Globus pallidus (tissue), 1 donor: ENCODE results near the gene TSGA10IP.
"Not testable (repeated sequence)": the region's sequence is repeated elsewhere in the genome, so short reads cannot be mapped to it uniquely, and the experiment has no call there.

ENCODE experiments used
- DNase-seq: peaks from one replicate; pipeline ENCODE4 v3.0.0-alpha.2; 2015; ENCODE audit warnings: low spot score

Gene TSGA10IP

DNA sequence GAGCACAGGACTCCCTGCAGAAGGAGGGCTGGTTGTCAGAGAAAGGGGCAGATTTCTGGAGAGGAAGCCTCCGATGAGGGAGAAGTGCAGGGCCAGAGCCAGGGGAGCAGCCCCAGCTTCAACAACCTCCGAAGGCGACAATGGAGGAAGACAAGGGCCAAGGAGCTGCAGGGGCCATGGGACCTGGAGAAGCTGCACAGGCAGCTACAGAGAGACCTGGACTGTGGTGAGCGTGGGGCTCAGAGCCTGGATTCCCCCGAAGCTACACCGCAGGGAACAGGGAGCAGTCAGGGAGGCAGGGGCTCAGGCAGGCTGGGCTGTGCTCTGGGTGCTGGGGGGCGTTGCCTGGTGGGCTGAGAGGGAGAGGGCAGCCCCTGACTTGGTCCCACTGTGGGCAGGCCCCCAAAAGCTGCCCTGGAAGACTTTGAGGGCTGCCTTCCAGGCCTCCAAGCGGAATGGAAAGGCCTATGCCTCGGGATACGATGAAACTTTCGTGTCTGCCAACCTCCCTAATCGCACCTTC, 2.4 kb downstream of the TSGA10IP start:
- no peak for DNase-seq

- DNase-seq, result not testable (repeated sequence)
Observed at GRCh38 chr11:65950711-65951110, 5.4 kb downstream of the TSGA10IP start.

- not testable (repeated sequence) for DNase-seq
Observed at GRCh38 chr11:65951641-65952040, 6.4 kb downstream of the TSGA10IP start.

- no peak for DNase-seq
Observed at GRCh38 chr11:65952052-65952521, 6.8 kb downstream of the TSGA10IP start.

GRCh38 chr11:65953471-65953870, 8.2 kb downstream of the TSGA10IP start:
- no peak for DNase-seq

DNA sequence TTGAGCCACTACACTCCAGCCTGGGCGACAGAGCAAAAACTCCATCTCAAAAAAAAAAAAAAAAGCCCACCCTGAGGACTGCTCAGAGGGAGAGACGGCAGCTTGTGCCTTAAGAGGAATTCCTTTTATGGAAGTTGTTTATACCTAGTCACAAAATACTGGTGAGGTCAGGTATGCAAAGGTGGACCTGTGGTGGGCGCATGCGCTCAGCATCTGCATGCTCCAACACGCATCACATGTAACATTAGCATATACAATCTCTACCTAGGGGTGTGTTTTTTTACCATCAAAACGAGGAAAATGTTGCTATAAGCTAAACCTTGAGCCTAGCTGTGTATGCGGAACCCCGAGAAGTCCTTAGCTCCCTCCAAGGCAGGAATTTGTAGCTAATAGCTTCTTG, 9.5 kb downstream of the TSGA10IP start:
- DNase-seq, result no peak

GRCh38 chr11:65958291-65958690, 13.0 kb downstream of the TSGA10IP start:
- DNase-seq, result no peak

- DNase-seq, result no peak
Observed at GRCh38 chr11:65958774-65959420, 13.6 kb downstream of the TSGA10IP start.

DNA sequence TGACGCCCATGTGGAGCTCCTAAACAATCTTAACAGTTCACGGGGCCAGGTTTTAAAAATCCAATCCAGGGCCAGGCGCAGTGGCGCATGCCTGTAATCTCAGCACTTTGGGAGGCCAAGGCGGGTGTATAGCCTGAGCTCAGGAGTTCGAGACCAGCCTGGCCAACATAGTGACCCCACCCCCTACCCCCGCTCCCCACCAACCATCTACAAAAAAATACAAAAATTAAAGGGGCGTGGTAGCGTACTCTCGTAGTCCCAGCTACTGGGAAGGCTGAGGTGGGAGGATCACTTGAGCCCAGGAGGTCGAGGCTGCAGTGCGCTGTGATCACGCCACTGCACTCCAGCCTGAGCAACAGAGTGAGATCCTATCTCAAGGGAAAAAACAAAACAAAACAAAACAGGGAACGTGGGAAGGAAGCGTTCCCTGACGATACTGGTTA, 15.6 kb downstream of the TSGA10IP start:
- no peak for DNase-seq

DNA sequence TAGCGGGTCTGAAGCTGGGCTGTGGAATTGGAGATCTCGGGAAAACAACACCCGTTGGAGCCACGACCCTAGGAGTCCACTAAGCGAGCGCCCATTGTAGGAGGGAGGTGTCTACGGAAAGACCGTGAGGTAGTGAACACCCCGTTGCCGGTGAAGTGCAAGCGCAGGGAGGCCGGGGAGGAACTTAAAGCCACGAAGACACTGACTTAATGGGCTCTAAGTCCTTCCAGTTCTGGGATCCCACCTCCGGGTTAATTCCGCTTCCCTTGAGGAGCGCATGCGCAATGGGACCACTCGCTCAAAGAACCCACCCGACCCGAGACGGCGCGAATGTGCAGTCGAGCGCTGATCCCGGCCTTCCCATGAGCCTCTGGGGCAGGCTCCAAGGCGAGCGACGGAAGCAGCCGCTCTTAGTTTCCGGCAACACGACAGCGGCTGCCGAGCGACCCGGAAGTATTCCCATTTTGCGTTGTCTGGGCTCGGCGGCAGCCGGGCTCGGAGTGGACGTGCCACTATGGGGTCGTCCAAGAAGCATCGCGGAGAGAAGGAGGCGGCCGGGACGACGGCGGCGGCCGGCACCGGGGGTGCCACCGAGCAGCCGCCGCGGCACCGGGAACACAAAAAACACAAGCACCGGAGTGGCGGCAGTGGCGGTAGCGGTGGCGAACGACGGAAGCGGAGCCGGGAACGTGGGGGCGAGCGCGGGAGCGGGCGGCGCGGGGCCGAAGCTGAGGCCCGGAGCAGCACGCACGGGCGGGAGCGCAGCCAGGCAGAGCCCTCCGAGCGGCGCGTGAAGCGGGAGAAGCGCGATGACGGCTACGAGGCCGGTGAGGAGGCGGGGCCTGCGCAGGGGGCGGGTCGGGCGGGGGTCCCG, 16.2 kb downstream of the TSGA10IP start, which contains the start of gene SART1:
TSS of gene SART1 (plus strand) at position 468 of the 874 bp plus-strand sequence. CDS start at position 515, 47 bp downstream.
- DNase-seq, result peak; percentile 98

DNA sequence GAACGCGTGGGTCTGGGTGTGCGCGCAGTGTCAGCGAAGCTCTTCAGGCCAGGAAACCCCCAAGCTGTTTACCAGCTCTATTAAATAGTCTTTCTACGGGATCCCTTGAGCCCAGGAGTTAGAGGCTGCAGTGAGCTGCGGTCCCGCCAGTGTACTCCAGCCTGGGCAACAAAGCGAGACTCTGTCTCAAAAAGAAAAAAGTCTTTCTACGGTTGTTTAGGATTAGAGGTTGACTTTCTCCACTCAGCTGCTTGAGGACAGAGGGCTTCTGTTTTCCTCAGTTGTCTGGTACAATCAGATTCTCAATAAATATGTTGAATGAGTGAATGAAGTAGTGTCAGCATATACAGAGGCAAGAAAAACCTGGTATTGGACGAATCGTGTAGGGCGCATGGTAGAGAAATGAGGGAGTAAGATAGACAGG, 16.9 kb downstream of the TSGA10IP start:
- no peak for DNase-seq

GRCh38 chr11:65964906-65965305, 19.6 kb downstream of the TSGA10IP start:
- DNase-seq, result no peak

GRCh38 chr11:65965986-65966762, 20.9 kb downstream of the TSGA10IP start:
- DNase-seq, result no peak

DNA sequence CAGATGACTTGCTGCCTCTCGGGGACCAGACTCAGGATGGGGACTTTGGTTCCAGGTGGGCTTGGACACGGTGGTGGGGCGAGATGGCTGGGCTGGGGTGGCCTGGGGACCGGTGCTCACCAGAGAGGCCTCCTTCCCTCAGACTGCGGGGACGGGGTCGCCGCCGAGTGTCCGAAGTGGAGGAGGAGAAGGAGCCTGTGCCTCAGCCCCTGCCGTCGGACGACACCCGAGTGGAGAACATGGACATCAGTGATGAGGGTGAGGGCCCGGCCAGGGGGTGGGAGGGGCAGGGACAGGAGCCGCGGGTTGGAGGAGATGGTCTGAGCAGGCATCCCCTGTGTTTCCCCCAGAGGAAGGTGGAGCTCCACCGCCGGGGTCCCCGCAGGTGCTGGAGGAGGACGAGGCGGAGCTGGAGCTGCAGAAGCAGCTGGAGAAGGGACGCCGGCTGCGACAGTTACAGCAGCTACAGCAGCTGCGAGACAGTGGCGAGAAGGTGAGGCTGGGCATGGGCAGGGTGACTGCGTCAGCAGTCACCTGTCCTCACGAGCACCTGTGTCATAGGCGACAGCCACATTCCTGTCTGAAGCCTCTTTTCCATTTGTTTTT, 22.2 kb downstream of the TSGA10IP start:
- no peak for DNase-seq

- DNase-seq, result no peak
Observed at GRCh38 chr11:65968600-65969482, 23.6 kb downstream of the TSGA10IP start.

DNA sequence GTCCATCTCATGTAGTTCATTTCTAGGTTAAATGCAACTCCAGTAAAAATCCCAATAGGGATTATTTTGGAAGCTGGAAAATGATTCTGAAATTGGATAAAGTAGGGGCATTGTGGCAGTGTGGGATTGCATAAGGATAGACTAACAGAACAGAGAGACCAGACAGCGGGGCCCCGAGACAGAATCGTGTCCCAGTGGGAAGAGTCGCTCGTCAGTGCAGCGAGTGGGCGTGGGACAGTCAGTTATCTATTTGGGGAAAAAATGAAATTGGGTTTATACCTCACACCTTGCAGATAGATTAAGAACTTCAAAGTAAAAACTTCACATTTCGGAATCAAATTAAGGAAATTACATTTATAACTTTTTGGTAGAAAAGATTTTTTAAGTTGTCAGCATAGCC, 26.8 kb downstream of the TSGA10IP start:
- DNase-seq, result no peak

DNA sequence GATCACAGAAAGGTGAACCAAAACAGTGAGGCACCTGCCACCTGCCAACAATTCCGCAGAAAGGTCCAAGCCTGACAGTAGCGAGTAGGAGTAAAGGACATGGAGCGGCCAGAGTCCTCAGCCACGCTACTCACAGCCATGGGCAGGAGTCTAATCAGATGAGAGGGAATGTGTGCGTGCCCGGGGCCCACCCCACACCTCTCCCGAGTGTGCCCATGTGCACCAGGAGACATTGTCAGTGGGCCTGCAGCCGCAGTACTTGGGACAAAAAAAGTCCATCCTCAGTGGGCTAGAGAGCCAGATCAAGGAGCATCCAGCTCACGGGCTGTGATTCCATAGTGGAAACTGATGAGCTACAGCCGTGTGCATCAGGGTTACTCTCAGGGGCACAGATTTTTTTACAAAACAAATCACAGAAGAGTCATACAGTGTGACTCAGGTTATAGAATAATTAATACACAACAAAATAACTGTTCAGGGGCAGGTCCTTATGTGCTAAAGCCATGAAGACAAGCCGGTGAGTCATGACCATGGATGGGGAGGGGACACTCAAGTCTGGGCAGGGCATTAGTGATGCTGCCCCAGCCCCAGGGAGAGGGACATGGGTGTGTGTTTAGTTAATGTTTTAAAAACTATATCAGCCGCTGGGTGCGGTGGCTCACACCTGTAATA, 28.3 kb downstream of the TSGA10IP start:
- DNase-seq, result no peak

- DNase-seq, result no peak
Observed at GRCh38 chr11:65975771-65976170, 30.5 kb downstream of the TSGA10IP start.

GRCh38 chr11:65976216-65977176, 31.2 kb downstream of the TSGA10IP start:
- DNase-seq, result no peak
